SK-N-SH (cell line): ENCODE data around the gene MAD2L1. TPM values are rescaled to one million over a fixed set of nuclear protein-coding genes. Genes with fewer than 3 reads are reported as not detected.
A peak's percentile ranks its signal among the peaks of the same experiment; 100 is the strongest.

Experiments
- CTCF ChIA-PET: fragments of 300-600, 350-600 bp; formaldehyde crosslinking; extraction: SDS; loops from one replicate; lab custom pipeline; 2021; lab: Yijun Ruan, JAX
- POLR2A ChIA-PET: fragments of 350-600 bp; sonication (Branson Sonifier 250); formaldehyde crosslinking; extraction: SDS; loops from one replicate; lab custom pipeline; 2020; ENCODE audit warnings: antibody characterized with exemption, inconsistent platforms; lab: Yijun Ruan, JAX
- DNase-seq: peaks from one replicate; pipeline ENCODE4 v3.0.0; 2012
- H2AFZ ChIP-seq: fragments of 200-600 bp; sonication (generic); 2 replicates; pipeline ENCODE4 v1.8.1; 2016; ENCODE audit warnings: antibody characterized with exemption, mild to moderate bottlenecking, low read depth
- H3F3A ChIP-seq: fragments of 200-600 bp; sonication (generic); replicated peaks from 2 replicates; pipeline ENCODE3; 2016; ENCODE audit warnings: antibody characterized with exemption, mild to moderate bottlenecking; ENCODE audit not compliant: insufficient read depth
- H3K27ac ChIP-seq, 2 experiments: fragments of 200-500 bp in 1 of 2; fragments of 200-600 bp in 1 of 2; sonication (Bioruptor generic) in 1 of 2; sonication (generic), shearing (Covaris generic) in 1 of 2; 2 replicates each; pipeline versions ENCODE4 v1.5.1 to v1.6.1; 2014 to 2016; ENCODE audit warnings: low read depth in 2 of 2, inconsistent platforms in 1 of 2, low read length in 1 of 2, mild to moderate bottlenecking in 1 of 2, mixed read lengths in 1 of 2
- H3K27me3 ChIP-seq: fragments of 200-600 bp; sonication (generic), shearing (Covaris generic); 2 replicates; pipeline ENCODE4 v1.6.1; 2016; ENCODE audit warnings: mixed run types; ENCODE audit not compliant: insufficient read depth
- H3K36me3 ChIP-seq, 2 experiments: fragments of 200-500 bp in 1 of 2; fragments of 200-600 bp in 1 of 2; sonication (Bioruptor generic) in 1 of 2; sonication (generic) in 1 of 2; replicated peaks in 1 of 2; 2 replicates each; pipeline versions ENCODE3 to v1.5.1; 2014 to 2016; ENCODE audit warnings: low read length in 1 of 2, mild to moderate bottlenecking in 1 of 2; ENCODE audit not compliant: insufficient read depth in 2 of 2, control insufficient read depth in 1 of 2
- H3K4me1 ChIP-seq, 2 experiments: fragments of 200-500 bp in 1 of 2; fragments of 200-600 bp in 1 of 2; sonication (Bioruptor generic) in 1 of 2; sonication (generic), shearing (Covaris generic) in 1 of 2; 2 replicates each; pipeline versions ENCODE4 v1.5.1 to v1.6.1; 2014 to 2016; ENCODE audit warnings: low read depth in 1 of 2, low read length in 1 of 2, mixed run types in 1 of 2; ENCODE audit not compliant: insufficient read depth in 2 of 2, control insufficient read depth in 1 of 2
- H3K4me2 ChIP-seq: fragments of 200-600 bp; sonication (generic), shearing (Covaris generic); 2 replicates; pipeline ENCODE4 v1.6.1; 2017; ENCODE audit warnings: mixed run types
- H3K4me3 ChIP-seq, 2 experiments: fragments of 200-500 bp in 1 of 2; fragments of 200-600 bp in 1 of 2; sonication (Bioruptor generic) in 1 of 2; sonication (generic), shearing (Covaris generic) in 1 of 2; 2 replicates each; pipeline versions ENCODE4 v1.5.1 to v1.8.1; 2014 to 2016; ENCODE audit warnings: low read depth in 2 of 2, inconsistent platforms in 1 of 2, low read length in 1 of 2, mild to moderate bottlenecking in 1 of 2, mixed read lengths in 1 of 2, moderate library complexity in 1 of 2
- H3K79me2 ChIP-seq: fragments of 200-600 bp; sonication (generic); 2 replicates; pipeline ENCODE4 v1.8.1; 2017; ENCODE audit warnings: mild to moderate bottlenecking; ENCODE audit not compliant: insufficient read depth
- H3K9ac ChIP-seq: fragments of 200-600 bp; sonication (generic); 2 replicates; pipeline ENCODE4 v1.6.1; 2017; ENCODE audit warnings: mixed run types
- H3K9me2 ChIP-seq: fragments of 200-600 bp; sonication (generic); 2 replicates; pipeline ENCODE4 v1.6.1; 2017; ENCODE audit warnings: mixed run types
- H3K9me3 ChIP-seq: fragments of 200-600 bp; sonication (generic); 2 replicates; pipeline ENCODE4 v1.6.1; 2017; ENCODE audit warnings: mixed run types, mild to moderate bottlenecking, moderate library complexity
- H4K20me1 ChIP-seq: fragments of 200-600 bp; sonication (generic); 2 replicates; pipeline ENCODE4 v1.6.1; 2017; ENCODE audit warnings: mild to moderate bottlenecking, mixed run types; ENCODE audit not compliant: insufficient read depth
- CTCF ChIP-seq: fragments of 200-600 bp; sonication (generic); IDR thresholded peaks from 2 replicates; pipeline ENCODE4 v1.6.1; 2017; ENCODE audit warnings: antibody characterized with exemption, mild to moderate bottlenecking, moderate library complexity
- EZH2phosphoT487 ChIP-seq: fragments of 200-600 bp; sonication (generic); IDR thresholded peaks from 2 replicates; pipeline ENCODE4 v1.6.1; 2017; ENCODE audit warnings: low read depth, mixed run types, mild to moderate bottlenecking, antibody characterized with exemption, moderate library complexity, borderline replicate concordance
- NRF1 ChIP-seq: IDR thresholded peaks from 2 replicates; pipeline ENCODE4 v1.6.1; 2012; ENCODE audit warnings: low read depth, mild to moderate bottlenecking, low read length
- RAD21 ChIP-seq: IDR thresholded peaks from 2 replicates; pipeline ENCODE4 v1.6.1; 2012; ENCODE audit warnings: mild to moderate bottlenecking, low read length
- REST ChIP-seq: IDR thresholded peaks from 2 replicates; pipeline ENCODE4 v1.6.1; 2012; ENCODE audit warnings: mild to moderate bottlenecking, low read depth, low read length, moderate library complexity
- SMC3 ChIP-seq: IDR thresholded peaks from 2 replicates; pipeline ENCODE4 v1.6.1; 2012; ENCODE audit warnings: low read depth, low read length, improper control_type of control experiment
- TAF1 ChIP-seq: IDR thresholded peaks from 2 replicates; pipeline ENCODE4 v1.6.1; 2012; ENCODE audit warnings: low read depth, mild to moderate bottlenecking, low read length, moderate library complexity, borderline replicate concordance
- TEAD4 ChIP-seq: IDR thresholded peaks from 2 replicates; pipeline ENCODE4 v1.4.0; 2012; ENCODE audit warnings: mild to moderate bottlenecking, borderline replicate concordance; ENCODE audit not compliant: insufficient read depth
- USF1 ChIP-seq: IDR thresholded peaks from 2 replicates; pipeline ENCODE4 v1.4.0; 2012; ENCODE audit warnings: low read depth, borderline replicate concordance
- WGBS: methylation state at CpG from one replicate; pipeline ENCODE4 v1.1.6; 2017; ENCODE audit warnings: low lambda C conversion rate; 5-methylcytosine and 5-hydroxymethylcytosine counted together
- polyA plus RNA-seq, 3 experiments: library from polyadenylated mRNA; depleted of rRNA; stranded (reverse); fragments of >200 nt; gene quantifications; 2 replicates each; pipeline ENCODE4 v1.2.3, GENCODE V29; 2012
- TF ChIP-seq, protein P1 (sequence below): fragments of 150-350 bp; IDR thresholded peaks from 2 replicates; pipeline ENCODE4 v1.6.1; 2016; ENCODE audit warnings: mild to moderate bottlenecking, low read depth, low read length

The MAD2L1 gene
- polyA plus RNA-seq, 1 of the 3 experiments (the other 2 are of a cell fraction): 37.4 TPM

DNA sequence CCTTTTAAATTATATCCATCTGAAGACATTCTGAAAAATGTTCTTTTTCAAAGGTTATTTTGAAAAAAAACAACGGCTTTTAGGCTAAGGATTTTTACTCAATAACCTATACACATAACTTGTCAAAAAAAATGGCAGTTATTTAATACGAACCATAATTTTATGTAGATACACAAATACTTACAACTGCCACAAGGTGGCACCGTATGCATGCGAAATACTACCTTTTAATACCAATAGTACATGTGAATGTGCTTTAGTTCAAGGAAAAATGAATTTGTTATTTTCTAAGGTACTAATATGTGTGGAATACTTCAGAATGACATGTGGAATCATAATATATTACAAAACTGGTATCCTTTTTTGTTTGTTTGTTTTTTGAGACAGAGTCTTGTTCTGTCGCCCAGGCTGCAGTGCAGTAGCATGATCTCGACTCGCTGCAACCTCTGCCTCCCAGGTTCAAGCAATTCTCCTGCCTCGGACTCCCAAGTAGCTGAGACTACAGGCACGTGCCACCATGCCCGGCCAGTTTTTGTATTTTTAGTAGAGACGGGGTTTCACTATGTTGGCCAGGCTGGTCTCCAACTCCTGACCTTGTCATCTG, 4.6 kb upstream of the MAD2L1 start:
- POLR2A ChIA-PET: no interaction called here
- Histone ChIP-seq H3K4me2 (no peak overlapping the region), H3K4me1 (peaks cover 9% of the 10 kb centered on the region in 2 experiments; a peak in 3 of 4 replicates), H3K79me2 (peaks cover 24% of the 10 kb centered on the region; the same call in 1 of the 2 replicates), H4K20me1 (no peaks in the 10 kb centered on the region), H3K9me2 (no peaks in the 10 kb centered on the region), H3K4me3 (no peak overlapping the region; a peak in 1 of 4 replicates), H3K27ac (peak overlapping the region in 1 of 2 experiments; percentile 63; a peak in 2 of 4 replicates), H3K36me3 (no peaks in the 10 kb centered on the region), H3K9me3 (no peaks in the 10 kb centered on the region), H3F3A (peaks cover 23% of the 10 kb centered on the region), H3K9ac (peak overlapping the region; percentile 38; the same call in 1 of the 2 replicates), H3K27me3 (no peaks in the 10 kb centered on the region), H2AFZ (no peak overlapping the region)
- CTCF ChIA-PET: interaction anchor here (0.8 to 1.0 kb wide), 2 partner anchors 9 to 1020 kb away, joined by 3 to 7 read pairs; no protein-coding TSS in a partner anchor
- 44% methylated on average over 11 of the region's 11 CpGs for WGBS
- no peak for TF ChIP-seq NRF1
- TF ChIP-seq USF1: no peak
- no peak for TF ChIP-seq TEAD4
- peak; percentile 44 for TF ChIP-seq SMC3
- TF ChIP-seq EZH2phosphoT487: no peak
- TF ChIP-seq, protein P1, sequence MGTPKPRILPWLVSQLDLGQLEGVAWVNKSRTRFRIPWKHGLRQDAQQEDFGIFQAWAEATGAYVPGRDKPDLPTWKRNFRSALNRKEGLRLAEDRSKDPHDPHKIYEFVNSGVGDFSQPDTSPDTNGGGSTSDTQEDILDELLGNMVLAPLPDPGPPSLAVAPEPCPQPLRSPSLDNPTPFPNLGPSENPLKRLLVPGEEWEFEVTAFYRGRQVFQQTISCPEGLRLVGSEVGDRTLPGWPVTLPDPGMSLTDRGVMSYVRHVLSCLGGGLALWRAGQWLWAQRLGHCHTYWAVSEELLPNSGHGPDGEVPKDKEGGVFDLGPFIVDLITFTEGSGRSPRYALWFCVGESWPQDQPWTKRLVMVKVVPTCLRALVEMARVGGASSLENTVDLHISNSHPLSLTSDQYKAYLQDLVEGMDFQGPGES: no peak
- TF ChIP-seq RAD21: peak; percentile 84
- no peak for TF ChIP-seq REST
- TF ChIP-seq CTCF: peak; percentile 81
- TF ChIP-seq TAF1: no peak
- DNase-seq: peak; percentile 24
